OCI-LY1 (cell line): ENCODE results near the gene ANKRD1.

Source experiments
- H2AFZ ChIP-seq: fragments of 200-600 bp; sonication (generic), shearing (Covaris generic); 2 replicates; pipeline ENCODE4 v1.6.0; 2014; ENCODE audit warnings: antibody characterized with exemption, mild to moderate bottlenecking, low read length
- H3F3A ChIP-seq: fragments of 200-600 bp; sonication (generic), shearing (Covaris generic); 2 replicates; pipeline ENCODE4 v1.6.0; 2014; ENCODE audit warnings: mild to moderate bottlenecking, antibody characterized with exemption, low read length, moderate library complexity; ENCODE audit not compliant: insufficient read depth
- H3K27ac ChIP-seq: fragments of 200-600 bp; sonication (generic); 2 replicates; pipeline ENCODE4 v1.5.1; 2014; ENCODE audit warnings: low read length, mixed run types, mild to moderate bottlenecking, low read depth; ENCODE audit not compliant: poor library complexity, severe bottlenecking
- H3K27me3 ChIP-seq: fragments of 200-600 bp; sonication (generic); 2 replicates; pipeline ENCODE4 v1.6.0; 2014; ENCODE audit warnings: antibody characterized with exemption, mild to moderate bottlenecking, low read length, moderate library complexity; ENCODE audit not compliant: insufficient read depth
- H3K36me3 ChIP-seq: fragments of 200-600 bp; sonication (generic); 2 replicates; pipeline ENCODE4 v1.6.1; 2014; ENCODE audit warnings: mild to moderate bottlenecking, antibody characterized with exemption, low read length, moderate library complexity, mixed read lengths; ENCODE audit not compliant: insufficient read depth
- H3K4me1 ChIP-seq: fragments of 200-600 bp; sonication (generic); 2 replicates; pipeline ENCODE4 v1.5.1; 2014; ENCODE audit warnings: mild to moderate bottlenecking, low read length, moderate library complexity; ENCODE audit not compliant: insufficient read depth, severe bottlenecking
- H3K4me2 ChIP-seq: fragments of 200-600 bp; sonication (generic), shearing (Covaris generic); 2 replicates; pipeline ENCODE4 v1.6.1; 2014; ENCODE audit warnings: low read length
- H3K4me3 ChIP-seq: fragments of 200-600 bp; sonication (generic); 2 replicates; pipeline ENCODE4 v1.5.1; 2014; ENCODE audit warnings: low read length, low read depth, mild to moderate bottlenecking, mixed read lengths; ENCODE audit not compliant: poor library complexity, severe bottlenecking
- H3K79me2 ChIP-seq: fragments of 200-600 bp; shearing (Covaris generic); 2 replicates; pipeline ENCODE4 v1.6.1; 2016; ENCODE audit warnings: mixed run types, low read length, mixed read lengths; ENCODE audit not compliant: insufficient read depth
- H3K9ac ChIP-seq: fragments of 200-600 bp; sonication (generic), shearing (Covaris generic); 2 replicates; pipeline ENCODE4 v1.6.1; 2014; ENCODE audit warnings: mild to moderate bottlenecking, low read length, mixed read lengths
- H3K9me2 ChIP-seq: fragments of 200-600 bp; sonication (generic), shearing (Covaris generic); 2 replicates; pipeline ENCODE4 v1.6.1; 2014; ENCODE audit warnings: low read depth, mild to moderate bottlenecking, low read length, mixed read lengths
- H3K9me3 ChIP-seq: fragments of 200-600 bp; shearing (Covaris generic); 2 replicates; pipeline ENCODE4 v1.6.1; 2014; ENCODE audit warnings: low read length, mixed read lengths
- H4K20me1 ChIP-seq: fragments of 200-600 bp; sonication (generic), shearing (Covaris generic); 2 replicates; pipeline ENCODE4 v1.6.0; 2016; ENCODE audit warnings: mild to moderate bottlenecking, low read length; ENCODE audit not compliant: insufficient read depth
- CTCF ChIP-seq: fragments of 200-600 bp; sonication (generic), shearing (Covaris generic); IDR thresholded peaks from 2 replicates; pipeline ENCODE4 v1.5.1; 2017; ENCODE audit warnings: mild to moderate bottlenecking, antibody characterized with exemption, low read length, moderate library complexity, mixed read lengths
- EZH2 ChIP-seq: fragments of 200-600 bp; sonication (generic), shearing (Covaris generic); IDR thresholded peaks from 2 replicates; pipeline ENCODE4 v1.8.0; 2017; ENCODE audit warnings: borderline replicate concordance, mixed run types, mild to moderate bottlenecking, antibody characterized with exemption, low read length, moderate library complexity, mixed read lengths

ANKRD1 gene

GRCh38 chr10:90920986-90921666, at the start of gene ANKRD1:
TSS of gene ANKRD1 (minus strand) at chr10:90921087. CDS start at chr10:90921027, 60 bp downstream.
- no peak within 1 kb of the TSS for H3K27ac ChIP-seq
- no peaks in the 10 kb centered on the region for H4K20me1 ChIP-seq
- H3K36me3 ChIP-seq = no peaks in the 10 kb centered on the region
- H3K79me2 ChIP-seq = no peaks in the 10 kb centered on the region
- no peak for TF ChIP-seq EZH2
- TF ChIP-seq CTCF = no peak
- no peak within 1 kb of the TSS for H3K4me2 ChIP-seq
- H3K9me2 ChIP-seq = no peaks in the 10 kb centered on the region
- H3F3A ChIP-seq = no peaks in the 10 kb centered on the region
- no peaks in the 10 kb centered on the region for H3K4me1 ChIP-seq
- H3K9ac ChIP-seq = no peak within 1 kb of the TSS
- no peaks in the 10 kb centered on the region for H3K9me3 ChIP-seq
- H2AFZ ChIP-seq = no peak within 1 kb of the TSS
- no peaks in the 10 kb centered on the region for H3K27me3 ChIP-seq
- no peak within 1 kb of the TSS for H3K4me3 ChIP-seq

GRCh38 chr10:90969947-90970673, 49.2 kb upstream of the ANKRD1 start:
- Histone ChIP-seq H3K4me2 (no peak overlapping the region), H3K36me3 (no peaks in the 10 kb centered on the region), H3K27ac (no peak overlapping the region), H3K4me1 (no peaks in the 10 kb centered on the region), H3K9me3 (no peaks in the 10 kb centered on the region), H2AFZ (no peak overlapping the region), H3K79me2 (no peaks in the 10 kb centered on the region), H3K9ac (no peak overlapping the region), H3K4me3 (no peak overlapping the region), H3K27me3 (no peaks in the 10 kb centered on the region), H4K20me1 (no peaks in the 10 kb centered on the region), H3K9me2 (no peaks in the 10 kb centered on the region), H3F3A (no peaks in the 10 kb centered on the region)
- TF ChIP-seq CTCF (no peak), EZH2 (no peak)

GRCh38 chr10:90969121-90969534, 48.2 kb upstream of the ANKRD1 start:
- Histone ChIP-seq H3K36me3 (no peaks in the 10 kb centered on the region), H4K20me1 (no peaks in the 10 kb centered on the region), H3K4me3 (no peak overlapping the region), H3K4me2 (no peak overlapping the region), H3K4me1 (no peaks in the 10 kb centered on the region), H3F3A (no peaks in the 10 kb centered on the region), H3K9me2 (no peaks in the 10 kb centered on the region), H3K79me2 (no peaks in the 10 kb centered on the region), H3K27ac (no peak overlapping the region), H2AFZ (no peak overlapping the region), H3K27me3 (no peaks in the 10 kb centered on the region), H3K9me3 (no peaks in the 10 kb centered on the region), H3K9ac (no peak overlapping the region)
- TF ChIP-seq EZH2 = no peak
